Thyroid gland (tissue), 4 donors: ENCODE data around the gene TRIM29.

Source experiments
- CTCF ChIP-seq, 6 experiments: fragments of 200-600 bp in 3 of 6; fragments of 450-650 bp in 3 of 6; sonication (generic) in 3 of 6; IDR thresholded peaks; one replicate each; pipeline ENCODE4 v1.5.1; 2016 to 2019; ENCODE audit warnings: antibody characterized with exemption in 6 of 6, mild to moderate bottlenecking in 2 of 6, inconsistent platforms in 1 of 6, moderate library complexity in 1 of 6
- POLR2A ChIP-seq, 2 donors: fragments of 450-650 bp; IDR thresholded peaks; one replicate each; pipeline ENCODE4 v1.6.1; 2017; ENCODE audit warnings: antibody characterized with exemption in 2 of 2, mild to moderate bottlenecking in 2 of 2, moderate library complexity in 1 of 2

GRCh38 chr11:120174866-120175265 lies 37.0 kb upstream of the TRIM29 start:
- TF ChIP-seq POLR2A (IDR thresholded peaks at IDR 0.05) (no peak), CTCF (IDR thresholded peaks at IDR 0.05) (no peak)
